Activated T-helper 1 cell treated with anti-CD3 and anti-CD28 coated beads, Interleukin-2, amount 50 U/mL, for 16 hours (primary cell): ENCODE measurements around the gene RYR2.
"Not testable (repeated sequence)": the region's sequence is repeated elsewhere in the genome, so short reads cannot be mapped to it uniquely, and the experiment has no call there.

Experiments used
- DNase-seq, 2 donors: peaks; one replicate each; pipeline ENCODE4 v3.0.0-alpha.2; 2020; ENCODE audit warnings: low read depth in 1 of 2, low spot score in 1 of 2

RYR2 gene

DNA sequence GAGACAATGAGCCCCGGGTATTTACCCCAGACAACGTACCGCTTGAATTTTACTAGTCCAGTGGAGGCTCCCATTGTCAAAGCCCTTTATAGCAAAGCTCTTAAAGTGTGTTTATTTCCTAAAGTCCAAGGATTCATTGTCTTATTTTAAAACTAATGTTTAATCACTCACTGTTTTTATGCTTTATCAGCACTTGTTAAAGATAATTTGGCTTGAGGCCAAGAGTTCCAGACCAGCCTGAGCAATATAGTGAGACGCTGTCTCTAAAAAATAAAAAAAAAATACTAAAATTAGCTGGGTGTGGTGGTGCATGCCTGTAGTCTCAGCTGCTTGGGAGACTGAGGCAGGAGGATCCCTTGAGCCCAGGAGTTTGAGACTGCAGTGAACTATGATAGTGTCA, 202.8 kb downstream of the RYR2 start:
- DNase-seq = no peak

DNA sequence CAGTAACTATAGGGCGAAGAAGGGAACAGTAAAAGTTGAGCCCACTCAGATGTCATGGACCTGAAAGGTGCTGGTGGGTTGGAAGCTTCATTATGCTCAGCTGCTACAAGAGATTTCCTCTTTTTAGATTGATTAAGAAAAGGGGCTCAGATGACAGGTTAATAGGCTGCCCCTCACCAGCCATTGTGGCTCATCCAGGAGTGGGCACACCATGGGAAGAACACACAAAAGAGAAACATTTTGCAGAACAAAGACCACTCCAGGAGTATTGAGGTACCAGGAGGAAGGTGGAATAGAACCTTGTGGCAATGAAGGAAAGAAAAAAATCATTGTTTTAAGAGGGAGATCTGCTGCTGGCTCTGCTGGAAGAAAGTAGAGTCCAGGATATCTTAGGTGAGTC, 205.5 kb downstream of the RYR2 start:
- DNase-seq = no peak

DNA sequence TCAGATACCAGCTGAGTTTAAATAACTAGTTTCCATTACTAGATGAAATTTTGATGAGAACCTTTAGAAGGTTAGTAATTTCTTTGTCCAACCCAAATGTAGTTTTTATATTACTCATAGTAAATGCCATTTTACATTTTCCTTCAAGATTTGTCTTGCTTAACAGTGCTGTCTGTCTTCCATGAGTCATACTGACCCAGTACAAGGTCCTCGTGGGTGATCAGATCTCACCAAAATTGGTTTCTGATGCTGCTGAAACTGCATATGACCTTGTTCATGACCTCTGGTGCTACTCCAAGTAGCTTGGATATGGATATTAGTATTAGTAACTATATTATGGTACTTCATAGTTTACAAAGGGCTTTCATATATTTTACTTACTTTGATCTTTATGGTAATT, 207.1 kb downstream of the RYR2 start:
- DNase-seq = no peak

DNA sequence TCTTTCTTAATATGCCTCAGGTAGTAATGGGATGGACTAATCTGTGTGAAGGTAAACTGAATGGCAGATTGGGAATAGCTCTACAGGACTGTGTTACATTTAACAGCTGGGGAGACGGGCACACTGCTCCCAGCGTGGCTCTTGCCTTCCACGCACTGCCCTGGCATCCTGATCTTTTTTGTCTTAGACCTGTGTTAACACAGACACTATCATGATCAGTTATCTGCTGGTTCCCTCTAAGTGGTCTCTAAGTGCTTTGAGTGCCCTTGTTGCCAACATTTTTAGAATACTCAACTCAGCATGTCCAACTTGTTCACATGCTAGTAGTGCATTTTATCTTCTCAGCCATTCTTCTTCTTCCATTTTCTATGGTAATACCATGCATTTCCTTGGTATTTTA, 208.1 kb downstream of the RYR2 start:
- DNase-seq = no peak

DNA sequence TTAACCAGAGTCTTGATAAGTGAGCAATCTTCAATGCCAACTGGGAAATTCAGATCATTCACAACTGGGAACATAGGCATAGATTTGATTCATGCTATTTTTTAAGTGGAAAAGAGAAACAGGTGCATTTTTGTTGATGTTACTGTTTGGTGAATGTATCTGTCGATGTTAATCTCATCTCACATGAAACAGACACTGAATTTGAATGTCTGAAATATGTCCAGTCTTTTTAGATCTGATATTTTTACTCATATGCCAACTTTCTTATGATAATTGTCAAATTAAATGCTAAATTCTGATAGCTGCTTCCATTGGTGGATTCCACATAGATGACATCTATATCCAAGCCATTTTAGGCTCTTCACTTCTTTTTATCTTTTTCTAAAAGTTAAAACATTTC, 213.1 kb downstream of the RYR2 start:
- DNase-seq = no peak

DNA sequence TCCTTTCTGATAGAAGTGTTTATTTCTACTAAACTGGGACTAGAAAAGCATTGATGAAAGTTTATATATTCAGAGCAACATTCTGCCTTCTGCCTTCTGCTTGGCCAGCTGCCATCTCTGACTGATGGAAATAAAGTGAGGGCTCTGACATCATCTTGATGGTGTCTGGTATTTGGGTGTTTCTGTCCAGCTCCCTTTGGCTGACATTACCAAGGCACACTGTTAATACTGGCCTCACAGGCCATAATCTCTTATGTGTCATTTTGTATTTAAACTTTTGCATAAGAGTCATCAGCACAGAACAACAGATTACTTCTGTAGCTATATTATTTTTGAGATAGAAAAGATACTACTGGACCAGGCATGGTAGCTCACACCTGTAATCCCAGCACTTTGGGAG, 216.9 kb downstream of the RYR2 start:
- no peak for DNase-seq

DNA sequence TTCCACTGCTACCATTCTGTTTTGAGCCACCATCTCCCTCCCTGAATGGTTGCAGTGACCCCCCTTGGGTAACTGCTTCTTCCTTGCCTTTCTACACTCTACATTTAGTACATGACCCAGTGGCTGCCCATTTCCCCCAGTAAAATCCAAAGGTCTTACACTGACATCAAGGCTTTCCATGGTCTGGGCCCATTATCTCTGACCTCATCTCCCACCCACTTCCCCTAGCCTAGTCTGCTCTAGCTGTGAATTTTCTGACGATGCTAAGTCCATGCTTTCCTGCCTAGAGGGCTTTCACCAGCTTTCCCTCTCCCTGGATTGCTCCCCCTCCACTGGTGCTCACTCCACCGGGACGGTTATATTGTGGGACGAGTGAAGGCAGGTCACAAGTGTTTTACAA, 219.2 kb downstream of the RYR2 start:
- DNase-seq = no peak

DNA sequence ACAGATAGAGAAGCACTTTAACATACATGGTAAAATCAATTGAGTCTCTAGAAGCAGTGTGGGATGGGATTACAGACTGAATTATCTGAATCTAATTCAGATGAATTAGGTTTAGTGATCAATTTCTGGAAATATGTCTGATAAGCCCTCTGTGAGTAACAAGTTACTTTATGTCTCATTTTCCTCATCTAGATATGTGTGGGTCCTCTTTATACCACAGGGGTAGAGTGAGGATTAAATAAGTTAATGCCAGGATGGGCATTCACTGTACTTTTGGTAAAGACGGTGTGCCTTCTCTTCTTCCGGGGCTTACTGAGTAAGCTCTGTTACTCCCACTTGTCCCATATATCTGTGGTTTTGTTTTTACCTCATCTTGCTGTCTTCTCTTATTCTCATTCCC, 225.8 kb downstream of the RYR2 start:
- DNase-seq = no peak

DNA sequence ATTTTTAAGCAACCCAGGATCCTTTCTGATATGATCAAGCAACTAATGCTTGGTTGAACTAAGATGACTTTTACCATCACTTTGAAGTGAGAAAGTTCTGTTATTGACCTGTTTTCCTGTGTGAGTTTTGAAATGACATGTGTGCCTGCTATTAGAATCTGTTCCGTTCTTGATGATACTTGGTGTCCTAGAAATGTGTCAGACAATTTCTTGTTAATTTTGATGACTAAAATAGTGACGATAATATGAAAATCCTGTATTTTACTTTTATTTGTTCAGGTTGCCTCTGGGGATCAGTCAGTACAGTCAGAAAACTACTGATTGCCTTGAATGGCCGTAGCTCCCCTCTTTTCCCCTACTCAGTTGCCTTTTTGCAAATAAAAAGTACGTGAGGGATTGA, 228.0 kb downstream of the RYR2 start:
- no peak for DNase-seq

DNA sequence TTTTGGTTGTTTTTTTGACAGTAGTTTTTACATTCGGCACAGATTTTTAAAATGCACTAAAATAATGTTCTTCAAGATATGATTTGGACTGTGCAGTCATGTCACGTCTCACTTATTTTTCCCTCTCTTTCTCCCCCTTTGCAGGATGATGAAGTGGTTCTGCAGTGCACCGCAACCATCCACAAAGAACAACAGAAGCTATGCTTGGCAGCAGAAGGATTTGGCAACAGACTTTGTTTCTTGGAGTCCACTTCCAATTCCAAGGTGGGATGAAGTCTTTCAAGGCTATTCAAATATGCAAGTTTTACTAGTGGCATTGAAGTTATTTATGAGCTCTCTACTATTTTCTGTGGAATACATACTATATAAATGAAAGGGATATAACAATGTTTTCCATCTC, 228.4 kb downstream of the RYR2 start:
- no peak for DNase-seq

DNA sequence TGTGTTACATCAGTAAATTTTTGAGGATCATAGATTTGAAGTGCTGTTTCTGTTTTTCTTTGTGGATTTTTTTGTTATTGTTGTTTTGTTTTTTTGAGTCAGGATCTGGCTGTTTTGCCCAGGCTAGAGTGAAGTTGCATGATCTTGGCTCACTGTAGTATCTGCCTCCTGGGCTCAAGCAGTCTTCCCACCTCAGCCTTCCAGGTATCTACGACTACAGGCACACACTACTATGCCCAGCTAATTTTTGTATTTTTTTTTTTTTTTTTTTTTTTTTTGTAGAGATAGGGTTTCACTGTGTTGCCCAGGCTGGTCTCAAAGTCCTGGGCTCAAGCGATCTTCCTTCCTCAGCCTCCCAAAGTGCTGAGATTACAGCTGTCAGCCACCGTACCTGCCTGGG, 236.0 kb downstream of the RYR2 start:
- DNase-seq = not testable (repeated sequence)

DNA sequence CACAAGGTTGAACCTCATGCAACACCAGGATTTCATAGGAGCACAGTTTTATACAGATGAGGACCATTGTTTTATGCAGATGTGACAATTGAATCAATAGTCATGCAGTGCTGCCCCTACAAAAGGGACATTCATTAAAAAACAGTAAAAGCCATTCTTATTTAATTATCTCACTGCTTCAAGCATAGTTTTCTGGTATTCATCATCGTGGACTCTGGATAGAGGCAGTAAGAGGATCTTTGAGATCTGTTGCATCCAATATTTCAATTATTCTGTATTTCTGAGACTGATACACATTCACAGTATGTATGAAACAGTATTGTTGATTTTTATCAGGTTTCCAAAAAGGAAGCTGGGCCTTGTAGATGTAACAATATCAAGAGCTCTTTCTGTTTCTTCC, 237.6 kb downstream of the RYR2 start:
- no peak for DNase-seq

DNA sequence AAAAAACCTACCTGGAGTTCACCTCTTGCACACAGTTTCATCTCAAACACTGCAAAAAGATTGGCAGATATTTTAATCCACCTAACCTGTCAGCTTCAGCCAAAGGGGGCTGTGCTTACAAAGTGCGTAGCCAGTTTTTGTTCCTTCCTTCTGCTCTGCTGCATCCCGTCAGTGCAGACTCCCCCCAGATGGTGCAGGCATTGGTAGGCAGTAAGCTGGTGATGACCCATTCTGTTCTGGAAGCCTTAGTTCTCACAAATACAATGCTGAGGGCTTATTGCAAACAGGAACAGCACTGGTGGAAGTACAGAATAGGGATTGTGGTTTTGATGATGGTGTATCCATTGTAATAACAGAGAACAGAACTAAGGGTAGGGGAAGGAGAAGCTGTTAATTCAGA, 239.5 kb downstream of the RYR2 start:
- no peak for DNase-seq

DNA sequence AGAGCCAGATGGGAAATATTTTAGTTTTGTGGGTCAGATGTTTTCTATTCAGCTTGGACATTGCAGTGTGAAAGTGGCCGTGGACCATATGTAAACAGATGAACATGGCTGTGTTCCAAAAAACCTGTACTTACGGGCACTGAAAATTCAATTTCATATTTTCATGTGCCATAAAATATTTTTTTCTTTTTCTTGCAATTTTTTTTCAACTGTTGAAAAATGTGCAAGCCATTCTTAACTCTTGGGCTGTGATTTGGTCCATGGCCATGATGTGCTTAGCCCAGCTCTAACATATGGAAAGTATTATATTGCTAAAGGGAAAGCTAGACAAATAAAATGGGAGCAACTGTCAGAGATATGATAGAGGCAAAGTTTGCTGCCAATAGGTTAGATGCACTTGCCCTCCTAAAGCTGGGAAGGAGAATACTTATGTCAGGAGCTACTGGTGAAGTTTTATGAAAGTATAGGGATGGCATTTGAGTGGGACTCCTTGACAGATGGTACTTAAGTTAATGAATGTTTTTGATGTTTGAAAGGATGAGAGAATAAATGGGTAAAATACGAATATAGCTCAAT, 240.3 kb downstream of the RYR2 start:
- DNase-seq = no peak

DNA sequence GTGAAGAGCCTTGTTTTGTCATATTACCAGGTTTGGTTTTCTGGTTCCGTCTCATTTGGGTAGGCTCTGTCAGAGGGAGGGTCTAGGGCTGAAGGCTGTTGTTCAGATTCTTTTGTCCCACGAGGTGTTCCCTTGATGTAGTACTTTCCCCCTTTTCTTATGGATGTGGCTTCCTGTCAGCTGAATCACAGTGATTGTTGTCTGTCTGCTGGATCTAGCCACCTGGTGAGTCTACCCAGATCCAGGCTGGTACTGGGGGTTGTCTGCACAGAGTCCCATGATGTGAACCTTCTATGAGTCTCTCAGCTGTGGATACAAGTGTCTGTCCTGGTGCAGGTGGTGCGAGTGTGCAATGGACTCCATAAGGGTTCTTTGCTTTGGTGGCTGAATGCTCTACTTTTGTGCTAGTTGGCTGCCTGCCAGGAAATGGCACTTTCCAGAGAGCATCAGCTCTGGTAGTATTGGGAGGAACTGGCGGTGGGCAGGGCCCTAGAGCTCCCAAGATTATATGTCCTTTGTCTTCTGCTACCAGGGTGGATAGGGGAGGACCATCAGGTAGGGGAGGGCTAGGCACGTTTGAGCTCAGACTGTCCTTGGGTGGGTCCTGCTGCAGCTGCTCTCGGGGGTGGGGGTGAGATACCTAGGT, 246.0 kb downstream of the RYR2 start:
- DNase-seq = no peak

DNA sequence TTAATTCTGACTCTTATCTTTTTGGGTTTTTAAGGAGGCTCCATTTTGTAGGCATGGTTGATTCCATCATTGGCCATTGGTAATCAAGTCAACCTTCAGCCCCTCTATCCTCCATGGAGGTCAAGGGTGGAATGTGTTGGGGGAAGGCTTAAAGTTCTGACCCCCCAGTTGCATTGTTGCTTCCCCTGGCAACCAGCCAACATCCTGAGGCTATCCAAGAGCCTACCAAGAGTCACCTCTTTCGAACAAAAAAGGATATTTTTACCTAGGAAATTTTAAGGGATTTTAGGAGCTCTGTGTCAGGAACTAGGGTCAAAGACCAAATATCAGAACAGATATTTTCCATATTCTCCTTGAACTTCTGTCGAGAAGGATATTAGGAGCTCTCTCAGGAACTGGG, 251.8 kb downstream of the RYR2 start:
- no peak for DNase-seq

DNA sequence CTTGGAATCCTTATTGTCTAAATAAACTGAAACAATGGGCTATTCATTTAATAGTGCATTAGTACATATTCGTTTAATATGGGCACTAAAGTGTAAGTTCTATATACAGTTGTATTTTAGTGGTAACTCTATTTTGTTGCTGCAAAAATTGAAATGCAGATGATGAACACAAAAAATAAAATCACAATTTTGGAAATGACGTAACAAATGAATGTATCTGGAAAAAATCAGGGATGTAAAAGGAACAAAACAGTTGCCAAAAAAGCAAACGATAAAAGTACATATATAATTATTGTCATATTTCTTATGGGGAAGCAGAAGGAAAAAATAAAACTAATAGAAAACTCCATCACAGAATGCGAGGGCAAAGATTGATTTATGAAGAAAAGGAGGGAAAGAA, 254.9 kb downstream of the RYR2 start:
- no peak for DNase-seq

DNA sequence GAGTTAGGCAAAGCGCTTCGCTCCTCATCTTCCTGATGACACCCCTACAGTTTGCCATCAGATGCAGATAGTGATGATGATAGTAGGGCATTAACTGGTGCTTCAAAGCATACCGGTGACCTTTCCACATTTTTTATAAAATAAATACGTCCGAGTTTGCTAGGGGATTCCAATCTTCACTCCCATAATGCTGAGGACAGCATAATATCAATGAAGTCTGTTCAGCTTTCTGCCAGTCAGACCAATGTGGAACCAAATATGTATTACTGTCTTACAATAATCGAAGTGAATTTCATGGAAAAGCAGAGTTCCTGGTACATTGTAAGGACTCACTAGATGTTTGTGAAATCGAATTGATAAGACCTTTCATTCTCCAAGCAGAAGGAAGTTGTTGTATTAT, 258.7 kb downstream of the RYR2 start:
- DNase-seq = no peak

DNA sequence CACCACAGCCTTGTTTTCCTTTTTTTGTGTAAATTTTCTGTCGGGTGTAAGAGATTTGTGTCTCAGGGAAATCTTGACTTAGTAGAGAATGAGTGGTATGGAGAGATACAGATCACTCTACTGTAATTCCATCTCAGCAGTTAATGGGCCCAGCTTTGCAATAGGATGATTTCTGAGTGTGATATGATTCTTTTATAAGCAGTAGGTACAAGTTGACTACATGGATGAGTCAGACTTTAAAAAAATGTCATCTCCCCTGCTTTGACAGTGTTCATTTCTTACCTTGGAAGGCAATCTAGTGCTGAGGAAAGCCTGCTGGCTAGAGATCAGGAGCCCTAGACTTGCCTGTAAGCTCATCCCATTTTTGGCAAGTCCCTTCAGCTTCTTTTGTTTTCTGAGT, 261.9 kb downstream of the RYR2 start:
- no peak for DNase-seq

DNA sequence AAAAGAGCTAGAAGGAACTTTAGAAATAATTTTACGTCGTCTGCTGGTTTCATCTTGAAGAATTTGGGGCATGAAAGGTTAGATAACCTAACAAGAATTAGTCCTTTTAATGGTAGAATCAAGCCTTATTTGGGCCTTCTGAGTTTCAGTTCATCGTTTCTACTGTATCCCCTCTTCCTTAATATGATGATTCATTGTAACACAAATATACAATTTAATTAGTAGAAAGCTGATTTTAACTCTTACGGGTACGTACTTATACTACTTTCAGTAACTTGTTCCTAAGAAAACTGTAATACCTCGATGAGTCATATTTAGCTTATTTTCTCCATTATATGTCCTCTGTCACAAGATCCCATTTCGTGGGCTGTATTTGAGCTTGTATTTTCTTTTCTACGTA, 264.7 kb downstream of the RYR2 start:
- DNase-seq = no peak

DNA sequence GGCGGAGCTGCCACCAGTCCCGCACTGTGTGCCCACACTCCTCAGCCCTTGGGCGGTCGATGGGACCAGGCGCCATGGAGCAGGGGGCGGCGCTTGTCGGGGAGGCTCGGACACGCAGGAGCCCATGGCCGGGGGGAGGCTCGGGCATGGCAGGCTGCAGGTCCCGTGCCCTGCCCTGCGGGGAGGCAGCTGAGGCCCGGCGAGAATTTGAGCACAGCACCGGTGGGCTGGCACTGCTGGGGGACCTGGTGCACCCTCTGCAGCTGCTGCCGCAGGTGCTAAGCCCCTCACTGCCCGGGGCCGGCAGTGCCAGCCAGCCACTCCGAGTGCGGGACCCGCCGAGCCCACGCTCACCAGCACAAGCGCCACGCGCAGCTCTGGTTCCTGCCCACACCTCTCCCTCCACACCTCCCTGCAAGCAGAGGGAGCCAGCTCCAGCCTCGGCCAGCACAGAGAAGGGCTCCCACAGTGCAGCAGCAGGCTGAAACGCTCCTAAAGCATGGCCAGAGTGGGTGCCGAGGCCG, 267.7 kb downstream of the RYR2 start:
- no peak for DNase-seq

DNA sequence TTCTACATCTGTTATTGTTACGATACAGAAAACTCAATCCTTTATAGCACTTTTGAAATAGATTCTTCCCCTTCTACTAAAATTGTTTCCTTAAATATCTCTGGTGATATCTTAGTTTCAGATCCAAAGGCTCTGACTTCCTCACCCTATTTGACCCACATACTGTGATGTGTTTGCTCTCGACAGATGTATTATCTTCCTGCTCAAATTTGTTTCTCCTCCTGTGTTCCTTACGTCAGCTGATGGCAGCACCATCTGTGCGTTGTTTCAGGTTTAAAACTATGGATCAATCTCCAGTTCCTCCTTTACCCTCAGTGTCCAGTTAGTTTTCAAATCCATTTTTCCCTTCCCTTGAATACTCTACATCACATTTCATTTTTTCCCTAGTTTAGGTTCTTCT, 274.4 kb downstream of the RYR2 start:
- no peak for DNase-seq

DNA sequence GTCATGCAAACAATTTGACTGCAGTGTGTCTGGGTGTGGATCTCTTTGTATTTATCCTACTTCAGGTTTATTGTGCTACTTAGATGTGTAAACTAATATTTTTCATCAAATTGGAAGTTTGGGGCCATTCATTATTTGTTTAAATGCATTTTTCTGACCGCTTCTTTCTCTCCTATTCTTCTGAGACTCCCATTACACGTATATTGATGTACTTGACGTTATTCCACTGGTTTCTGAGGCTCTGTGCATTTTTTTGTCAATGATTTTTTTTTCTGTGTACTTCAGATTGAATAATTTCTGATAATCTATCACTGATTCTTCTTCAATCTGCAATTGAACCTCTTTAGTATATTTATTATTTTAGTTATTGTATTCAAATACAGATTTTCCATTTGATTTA, 276.8 kb downstream of the RYR2 start:
- no peak for DNase-seq
